Measurements from ENCODE around the gene SRP14.

- peak in 1 of 6 experiments; percentile 16 for TF ChIP-seq CTCF (IDR thresholded peaks at IDR 0.05)
- peak in 1 of 2 donors; percentile 53 for TF ChIP-seq POLR2A (IDR thresholded peaks at IDR 0.05)
Measured at GRCh38 chr15:40052604-40053003, 13.6 kb upstream of the SRP14 start.
